BJ (cell line): Measurements from ENCODE around the gene GFI1. TPM values are rescaled to one million over a fixed set of nuclear protein-coding genes. Genes with fewer than 3 reads are reported as not detected.

ENCODE experiments used
- CTCF ChIA-PET: fragments of 350-600 bp; formaldehyde crosslinking; extraction: SDS; loops from one replicate; lab custom pipeline; 2021; ENCODE audit warnings: antibody characterized with exemption, inconsistent platforms; lab: Yijun Ruan, JAX
- POLR2A ChIA-PET: fragments of 300-600 bp; sonication (Branson Sonifier 250); formaldehyde crosslinking; extraction: SDS; loops from one replicate; lab custom pipeline; 2021; ENCODE audit warnings: antibody characterized with exemption; lab: Charles Lee
- DNase-seq: peaks from one replicate; pipeline ENCODE4 v3.0.0-alpha.2; 2011; ENCODE audit warnings: low read depth
- H3K27me3 ChIP-seq: 2 replicates; pipeline ENCODE4 v1.6.0; 2011; ENCODE audit warnings: low read length; ENCODE audit not compliant: control insufficient read depth, insufficient read depth
- H3K36me3 ChIP-seq: 2 replicates; pipeline ENCODE4 v1.5.1; 2011; ENCODE audit warnings: low read length; ENCODE audit not compliant: control insufficient read depth, insufficient read depth
- H3K4me3 ChIP-seq: 2 replicates; pipeline ENCODE4 v1.5.1; 2011; ENCODE audit warnings: low read depth, mild to moderate bottlenecking, control low read depth, low read length
- polyA plus RNA-seq: library from polyadenylated mRNA; depleted of rRNA; stranded (reverse); fragments of >200 nt; gene quantifications from 2 replicates; pipeline ENCODE4 v1.2.3, GENCODE V29; 2011
- TF ChIP-seq, protein P1 (sequence below): IDR thresholded peaks from 2 replicates; pipeline ENCODE4 v1.5.1; 2011; ENCODE audit warnings: low read depth, mild to moderate bottlenecking, control low read depth, inconsistent platforms, low read length, moderate library complexity; ENCODE audit not compliant: insufficient read depth

Gene GFI1
- polyA plus RNA-seq, 1 experiment: 0.07 TPM

DNA sequence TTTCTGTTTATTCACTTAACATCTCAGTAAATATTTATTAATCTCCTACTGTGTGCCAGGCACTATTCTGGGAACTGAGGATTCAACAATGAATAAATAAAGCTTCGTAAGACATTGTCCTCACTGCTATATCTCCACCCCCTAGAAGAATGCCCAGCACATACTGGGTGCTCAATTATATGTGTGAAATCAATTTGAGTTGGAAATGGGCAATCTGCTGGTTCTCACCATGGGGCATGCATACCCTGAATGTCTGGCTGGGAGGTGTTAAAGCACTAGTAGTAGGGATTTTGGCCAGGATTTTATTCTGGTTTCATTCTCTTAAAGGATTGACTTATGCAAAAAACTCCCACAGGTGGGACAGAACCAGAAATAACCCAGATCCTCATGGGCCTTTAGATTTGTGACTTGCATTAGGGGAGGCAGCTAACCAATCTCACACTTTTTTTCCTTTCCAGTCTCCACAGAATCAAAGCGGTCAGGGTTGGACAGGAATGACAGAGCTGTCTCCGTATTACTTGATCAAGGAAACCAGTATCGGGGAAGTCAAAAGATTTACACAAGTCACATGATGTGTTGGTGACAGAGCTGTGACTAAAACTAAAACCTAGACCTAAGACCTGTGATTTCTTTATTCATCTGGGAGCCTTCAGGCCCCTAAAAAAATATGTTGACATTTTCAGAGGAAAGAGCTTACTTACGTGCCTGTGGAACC lies 12.8 kb downstream of the GFI1 start:
- Histone ChIP-seq H3K4me3 (no peak overlapping the region), H3K36me3 (no peaks in the 10 kb centered on the region), H3K27me3 (peaks cover 24% of the 10 kb centered on the region)
- DNase-seq: no peak
- TF ChIP-seq, protein P1, sequence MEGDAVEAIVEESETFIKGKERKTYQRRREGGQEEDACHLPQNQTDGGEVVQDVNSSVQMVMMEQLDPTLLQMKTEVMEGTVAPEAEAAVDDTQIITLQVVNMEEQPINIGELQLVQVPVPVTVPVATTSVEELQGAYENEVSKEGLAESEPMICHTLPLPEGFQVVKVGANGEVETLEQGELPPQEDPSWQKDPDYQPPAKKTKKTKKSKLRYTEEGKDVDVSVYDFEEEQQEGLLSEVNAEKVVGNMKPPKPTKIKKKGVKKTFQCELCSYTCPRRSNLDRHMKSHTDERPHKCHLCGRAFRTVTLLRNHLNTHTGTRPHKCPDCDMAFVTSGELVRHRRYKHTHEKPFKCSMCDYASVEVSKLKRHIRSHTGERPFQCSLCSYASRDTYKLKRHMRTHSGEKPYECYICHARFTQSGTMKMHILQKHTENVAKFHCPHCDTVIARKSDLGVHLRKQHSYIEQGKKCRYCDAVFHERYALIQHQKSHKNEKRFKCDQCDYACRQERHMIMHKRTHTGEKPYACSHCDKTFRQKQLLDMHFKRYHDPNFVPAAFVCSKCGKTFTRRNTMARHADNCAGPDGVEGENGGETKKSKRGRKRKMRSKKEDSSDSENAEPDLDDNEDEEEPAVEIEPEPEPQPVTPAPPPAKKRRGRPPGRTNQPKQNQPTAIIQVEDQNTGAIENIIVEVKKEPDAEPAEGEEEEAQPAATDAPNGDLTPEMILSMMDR: no peak
- POLR2A ChIA-PET: no interaction called here
- CTCF ChIA-PET: interaction anchor here (1.2 kb wide), 1 partner anchor 13 kb away, joined by 4 read pairs; the partner anchor contains the start of gene GFI1

DNA sequence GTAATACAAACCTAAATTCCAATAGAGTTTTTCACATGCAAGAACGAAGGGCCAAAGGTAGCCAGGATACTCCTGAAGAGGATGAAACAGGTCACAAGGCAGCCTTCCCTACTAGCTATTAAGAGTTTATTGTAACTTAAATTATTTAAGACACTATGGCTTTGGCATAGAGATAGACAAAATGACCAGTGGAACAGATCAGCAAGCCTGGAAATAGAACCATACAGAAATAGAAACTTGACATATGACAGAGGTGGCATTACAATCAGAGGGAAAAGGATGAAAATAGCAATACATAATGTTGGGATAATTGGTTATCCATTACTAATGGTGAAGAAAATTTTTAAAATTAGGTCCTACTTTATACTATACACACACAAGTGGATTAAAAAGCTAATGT lies 16.5 kb downstream of the GFI1 start:
- Histone ChIP-seq H3K27me3 (peaks cover 10% of the 10 kb centered on the region), H3K36me3 (no peaks in the 10 kb centered on the region), H3K4me3 (no peak overlapping the region)
- POLR2A ChIA-PET: no interaction called here
- CTCF ChIA-PET: no interaction called here
- no peak for DNase-seq
- TF ChIP-seq, protein P1: no peak

DNA sequence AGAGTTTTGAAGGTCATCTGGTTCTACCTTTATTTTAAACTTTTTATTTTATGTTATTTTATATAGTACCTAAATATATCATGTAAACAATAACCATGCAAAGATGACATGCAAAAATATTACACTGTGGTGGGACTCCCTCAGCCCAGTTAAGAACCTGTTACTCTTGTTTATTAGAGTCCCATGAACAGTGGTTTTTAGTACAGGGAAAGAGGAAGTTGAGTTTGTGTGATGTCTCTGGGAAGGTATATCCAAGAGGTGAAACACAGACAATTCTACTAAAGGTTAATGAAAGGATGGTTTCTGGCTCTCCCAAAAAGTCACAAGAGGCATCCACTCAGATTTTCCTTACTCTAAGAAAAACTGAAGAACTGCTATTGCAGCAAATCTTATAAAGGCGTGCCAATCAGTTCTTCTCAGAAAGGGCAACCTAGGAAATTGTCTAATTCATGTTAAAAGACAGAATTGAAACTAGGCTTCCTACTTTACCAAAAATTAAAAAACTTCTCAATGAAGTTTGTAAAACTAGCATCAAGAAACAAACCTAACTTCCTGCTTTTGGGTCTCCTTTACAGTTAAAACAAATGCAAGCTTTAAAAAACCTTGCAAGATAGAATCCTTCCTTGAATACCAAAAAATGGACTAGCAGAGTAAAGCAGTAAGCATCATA lies 19.9 kb downstream of the GFI1 start:
- no peak overlapping the region for H3K4me3 ChIP-seq
- 0 out of 2 replicates have a peak, but pooled peaks cover 2% of the 10 kb centered on the region for H3K27me3 ChIP-seq
- DNase-seq: no peak
- POLR2A ChIA-PET: no interaction called here
- CTCF ChIA-PET: no interaction called here
- H3K36me3 ChIP-seq: no peaks in the 10 kb centered on the region
- TF ChIP-seq, protein P1: no peak

DNA sequence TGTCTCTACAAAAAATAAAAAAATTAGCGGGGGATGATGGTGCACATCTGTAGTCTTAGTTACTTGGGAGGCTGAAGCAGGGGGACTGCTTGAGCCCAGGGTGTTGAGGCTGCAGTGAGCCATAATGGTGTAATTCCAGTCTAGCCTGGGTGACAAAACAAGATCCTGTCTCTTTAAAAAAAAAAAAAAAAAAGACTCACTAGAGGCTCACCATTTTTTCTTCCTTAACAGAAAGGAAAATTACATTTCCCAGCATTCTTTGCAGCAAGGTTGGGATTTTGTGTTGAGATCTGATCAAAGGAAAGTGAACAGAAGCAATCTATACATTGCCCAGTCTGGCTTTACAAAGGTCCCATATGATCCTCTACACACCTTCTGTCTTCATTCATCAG lies 21.5 kb downstream of the GFI1 start:
- TF ChIP-seq, protein P1: no peak
- ChIA-PET CTCF (interaction anchor here (1.1 kb wide), 1 partner anchor 24 kb away, joined by 3 read pairs; no protein-coding TSS in a partner anchor), POLR2A (no interaction called here)
- Histone ChIP-seq H3K36me3 (no peaks in the 10 kb centered on the region), H3K4me3 (no peak overlapping the region), H3K27me3 (0 out of 2 replicates have a peak, but pooled peaks cover 2% of the 10 kb centered on the region)
- no peak for DNase-seq

DNA sequence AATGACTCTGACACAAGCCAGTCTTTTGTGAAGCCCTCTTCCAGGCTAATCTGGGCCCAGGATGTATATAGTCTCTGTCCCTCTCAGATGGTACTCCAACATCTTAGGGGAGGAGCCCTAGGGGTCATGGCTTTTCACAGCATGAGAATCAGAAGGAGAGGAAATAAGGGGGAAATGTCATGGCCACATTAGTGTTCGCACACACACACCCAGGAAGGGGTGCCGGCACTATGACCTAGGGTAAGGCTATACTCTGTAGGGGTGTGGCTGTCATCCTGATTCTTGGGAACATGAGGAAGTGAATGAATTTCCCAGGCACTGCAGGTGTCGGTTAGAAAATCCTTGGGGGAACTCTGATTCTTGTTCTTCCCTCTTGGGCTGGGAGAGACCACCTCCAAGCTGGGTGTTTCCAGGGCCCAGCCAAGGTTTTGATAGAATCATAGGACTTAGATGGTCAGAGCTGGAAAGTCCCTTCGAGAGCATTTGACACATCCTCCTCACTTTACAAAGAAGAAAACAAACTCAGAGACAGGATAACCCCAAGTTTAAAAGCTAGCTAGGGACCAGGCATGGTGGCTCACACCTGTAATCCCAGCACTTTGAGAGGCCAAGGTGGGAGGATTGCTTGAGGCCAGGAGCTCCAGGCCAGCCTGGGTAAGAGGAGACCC lies 22.0 kb downstream of the GFI1 start:
- no peak for DNase-seq
- TF ChIP-seq, protein P1: no peak
- no peaks in the 10 kb centered on the region for H3K36me3 ChIP-seq
- POLR2A ChIA-PET: no interaction called here
- no peak overlapping the region for H3K4me3 ChIP-seq
- H3K27me3 ChIP-seq: 0 out of 2 replicates have a peak, but pooled peaks cover 2% of the 10 kb centered on the region
- CTCF ChIA-PET: no interaction called here
